Choroid plexus epithelial cell (primary cell): ENCODE measurements around the gene TRIM10.

Source experiments
- DNase-seq: peaks from one replicate; pipeline ENCODE4 v3.0.0-alpha.2; 2010; ENCODE audit warnings: low read depth
- H3K4me3 ChIP-seq: 2 replicates; pipeline ENCODE4 v1.5.1; 2011; ENCODE audit warnings: low read depth, mild to moderate bottlenecking, control low read depth, low read length, moderate library complexity
- CTCF ChIP-seq: conservative IDR thresholded peaks from 2 replicates; pipeline ENCODE4 v1.5.1; 2011; ENCODE audit warnings: low read depth, mild to moderate bottlenecking, control low read depth, inconsistent platforms, low read length, moderate library complexity

Gene TRIM10

GRCh38 chr6:30152016-30152673 is 8.9 kb downstream of the TRIM10 start:
- TF ChIP-seq CTCF = no peak
- no peak overlapping the region for H3K4me3 ChIP-seq

GRCh38 chr6:30151580-30151979 is 9.4 kb downstream of the TRIM10 start:
- TF ChIP-seq CTCF = no peak
- DNase-seq = no peak
- no peak overlapping the region for H3K4me3 ChIP-seq

More at GRCh38 chr6:30152016-30152673, 8.9 kb downstream of the TRIM10 start:
- DNase-seq = no peak

- no peak overlapping the region for H3K4me3 ChIP-seq
- no peak for TF ChIP-seq CTCF
- DNase-seq = no peak
Observed at GRCh38 chr6:30150671-30151395, 10.2 kb downstream of the TRIM10 start.

GRCh38 chr6:30149858-30150550 is 11.0 kb downstream of the TRIM10 start:
- no peak for TF ChIP-seq CTCF
- no peak overlapping the region for H3K4me3 ChIP-seq
- DNase-seq = no peak

- H3K4me3 ChIP-seq = no peak overlapping the region
- no peak for TF ChIP-seq CTCF
- DNase-seq = no peak
Observed at GRCh38 chr6:30149234-30149633, 11.8 kb downstream of the TRIM10 start.

- H3K4me3 ChIP-seq = no peak overlapping the region
- no peak for TF ChIP-seq CTCF
- no peak for DNase-seq
Observed at GRCh38 chr6:30147096-30147495, 13.9 kb downstream of the TRIM10 start.

GRCh38 chr6:30145818-30146217 is 15.2 kb downstream of the TRIM10 start:
- no peak overlapping the region for H3K4me3 ChIP-seq
- no peak for DNase-seq

More at GRCh38 chr6:30145818-30146217, 15.2 kb downstream of the TRIM10 start:
- no peak for TF ChIP-seq CTCF
